Astrocyte of the cerebellum (primary cell): Measurements from ENCODE around the gene CRYL1.

ENCODE experiments used
- DNase-seq: peaks from one replicate; pipeline ENCODE4 v3.0.0-alpha.2; 2011; ENCODE audit warnings: low read depth
- H3K4me3 ChIP-seq: 2 replicates; pipeline ENCODE4 v1.5.1; 2011; ENCODE audit warnings: mild to moderate bottlenecking, low read depth, low read length, moderate library complexity
- in situ Hi-C: cut with HindIII; loops from 2 replicates; pipeline ENCODE4 v1.10.0; 2017; ENCODE audit warnings: low sequenced_read_pairs
- TF ChIP-seq, protein P1 (sequence below): IDR thresholded peaks from 2 replicates; pipeline ENCODE4 v1.5.1; 2012; ENCODE audit warnings: low read length, low read depth, moderate library complexity, mild to moderate bottlenecking; ENCODE audit errors: missing control alignments

CRYL1 gene

DNA sequence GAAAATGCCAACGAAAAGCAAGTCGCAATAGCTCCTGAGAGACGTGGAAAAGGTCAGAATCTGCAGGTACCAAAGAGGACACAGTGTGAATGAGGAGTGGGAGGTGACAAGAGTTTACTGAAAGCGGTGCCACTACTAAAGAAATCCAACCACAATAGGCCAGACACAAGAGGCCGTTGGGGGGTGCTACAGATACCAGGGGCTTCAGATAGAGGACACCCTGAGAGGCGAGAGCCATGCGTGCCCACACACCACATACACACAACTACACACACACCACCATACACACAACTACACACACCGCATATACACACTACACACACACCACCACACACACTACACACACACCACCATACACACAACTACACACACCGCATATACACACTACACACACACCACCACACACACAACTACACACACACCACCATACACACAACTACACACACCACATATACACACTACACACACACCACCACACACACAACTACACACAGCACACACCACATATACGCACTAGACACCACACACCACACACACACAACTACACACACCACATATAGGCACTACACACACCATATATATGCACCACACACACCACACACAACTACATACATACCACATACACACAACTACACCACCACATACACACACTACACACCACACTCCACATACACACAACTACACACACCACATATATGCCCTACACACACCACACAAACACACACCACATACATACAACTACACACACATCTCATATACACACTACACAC lies 28.5 kb downstream of the CRYL1 start:
- in situ Hi-C loops = no loop called here
- no peak overlapping the region for H3K4me3 ChIP-seq
- no peak for DNase-seq
- TF ChIP-seq, protein P1, sequence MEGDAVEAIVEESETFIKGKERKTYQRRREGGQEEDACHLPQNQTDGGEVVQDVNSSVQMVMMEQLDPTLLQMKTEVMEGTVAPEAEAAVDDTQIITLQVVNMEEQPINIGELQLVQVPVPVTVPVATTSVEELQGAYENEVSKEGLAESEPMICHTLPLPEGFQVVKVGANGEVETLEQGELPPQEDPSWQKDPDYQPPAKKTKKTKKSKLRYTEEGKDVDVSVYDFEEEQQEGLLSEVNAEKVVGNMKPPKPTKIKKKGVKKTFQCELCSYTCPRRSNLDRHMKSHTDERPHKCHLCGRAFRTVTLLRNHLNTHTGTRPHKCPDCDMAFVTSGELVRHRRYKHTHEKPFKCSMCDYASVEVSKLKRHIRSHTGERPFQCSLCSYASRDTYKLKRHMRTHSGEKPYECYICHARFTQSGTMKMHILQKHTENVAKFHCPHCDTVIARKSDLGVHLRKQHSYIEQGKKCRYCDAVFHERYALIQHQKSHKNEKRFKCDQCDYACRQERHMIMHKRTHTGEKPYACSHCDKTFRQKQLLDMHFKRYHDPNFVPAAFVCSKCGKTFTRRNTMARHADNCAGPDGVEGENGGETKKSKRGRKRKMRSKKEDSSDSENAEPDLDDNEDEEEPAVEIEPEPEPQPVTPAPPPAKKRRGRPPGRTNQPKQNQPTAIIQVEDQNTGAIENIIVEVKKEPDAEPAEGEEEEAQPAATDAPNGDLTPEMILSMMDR = no peak

DNA sequence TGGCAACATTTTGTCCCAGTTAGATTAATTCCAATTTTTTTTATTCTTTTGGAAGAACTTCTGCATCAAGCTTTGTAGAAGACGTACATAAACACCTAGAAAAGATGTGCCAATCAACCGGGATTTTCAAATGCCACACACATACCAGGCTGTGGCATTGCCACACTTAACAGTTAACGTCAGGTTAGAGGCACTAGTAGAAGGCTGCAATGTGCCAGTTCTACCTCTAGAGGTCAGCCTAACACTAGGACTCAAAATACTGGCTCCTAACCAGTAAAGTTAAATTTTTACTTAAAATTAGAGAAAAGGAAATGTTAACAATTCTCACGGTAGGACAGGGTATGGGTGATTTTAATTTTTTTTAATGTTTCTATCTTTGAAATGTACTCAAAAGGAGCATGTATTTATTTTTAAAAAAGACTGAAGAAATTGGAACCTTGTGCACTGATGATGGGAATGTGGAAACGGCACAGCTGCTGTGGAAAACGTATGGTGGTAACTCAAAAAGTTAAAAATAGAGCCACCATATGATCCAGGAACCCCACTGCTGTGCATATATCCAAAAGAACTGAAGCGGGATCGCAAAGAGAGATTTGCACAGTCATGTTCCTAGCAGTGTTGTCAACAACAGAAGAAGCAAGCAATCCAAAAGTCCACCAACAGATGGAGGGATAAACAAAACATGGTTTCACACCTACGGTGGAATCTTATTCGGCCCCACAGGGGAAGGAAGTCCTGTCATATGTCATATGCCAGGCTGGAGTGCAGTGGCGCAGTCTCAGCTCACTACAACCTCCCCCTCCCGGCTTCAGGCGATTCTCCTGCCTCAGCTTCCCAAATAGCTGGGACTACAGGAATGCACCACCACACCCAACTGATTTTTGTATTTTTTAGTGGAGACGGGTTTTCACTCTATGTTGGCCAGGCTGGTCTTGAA lies 30.3 kb downstream of the CRYL1 start:
- H3K4me3 ChIP-seq = no peak overlapping the region
- TF ChIP-seq, protein P1 = peak; percentile 95
- peak; percentile 42 for DNase-seq
- in situ Hi-C loops = no loop called here

DNA sequence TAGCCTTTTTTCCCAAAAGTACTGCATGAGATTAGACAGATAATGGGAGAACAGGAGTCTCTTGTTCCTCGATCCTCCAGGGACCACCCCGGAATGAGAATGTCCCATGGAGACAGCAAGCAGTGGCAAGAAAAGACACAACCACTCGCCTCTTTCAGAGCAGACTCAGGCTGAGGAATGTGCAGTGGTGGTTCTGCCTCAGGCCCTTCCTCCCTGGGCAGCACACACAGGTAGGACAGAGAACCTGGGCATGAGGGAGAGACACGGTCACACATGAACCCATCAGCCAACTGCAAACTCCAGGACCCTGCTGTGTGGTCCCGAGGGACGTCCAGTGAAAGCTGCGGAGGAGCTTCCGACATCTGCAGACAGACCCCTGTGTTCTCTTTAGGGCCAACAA lies 31.0 kb downstream of the CRYL1 start:
- in situ Hi-C loops = no loop called here
- H3K4me3 ChIP-seq = no peak overlapping the region

DNA sequence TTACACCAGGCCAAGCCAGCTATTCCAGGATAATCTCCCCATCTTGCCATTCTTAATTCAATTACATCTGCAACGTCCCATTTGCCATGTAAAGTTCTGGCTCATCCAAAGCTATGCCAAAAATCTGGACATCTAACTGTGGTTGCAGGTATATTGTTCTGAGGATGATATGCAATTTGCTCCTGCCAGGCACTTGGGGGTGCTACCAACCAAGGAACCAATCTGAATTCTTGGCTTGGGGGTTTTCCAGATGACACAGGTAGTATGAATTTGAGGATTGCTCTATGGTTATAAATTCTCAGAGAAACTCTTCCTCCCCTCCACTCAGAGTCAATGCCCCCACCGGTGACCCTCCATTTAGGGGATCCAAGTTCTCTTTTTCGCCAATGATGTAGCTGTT lies 33.0 kb downstream of the CRYL1 start:
- TF ChIP-seq, protein P1 = peak; percentile 54
- DNase-seq = peak; percentile 11
- in situ Hi-C loops = no loop called here
- no peak overlapping the region for H3K4me3 ChIP-seq

More for the DNA sequence above, 31.0 kb downstream of the CRYL1 start:
- TF ChIP-seq, protein P1 = no peak
- DNase-seq = no peak

DNA sequence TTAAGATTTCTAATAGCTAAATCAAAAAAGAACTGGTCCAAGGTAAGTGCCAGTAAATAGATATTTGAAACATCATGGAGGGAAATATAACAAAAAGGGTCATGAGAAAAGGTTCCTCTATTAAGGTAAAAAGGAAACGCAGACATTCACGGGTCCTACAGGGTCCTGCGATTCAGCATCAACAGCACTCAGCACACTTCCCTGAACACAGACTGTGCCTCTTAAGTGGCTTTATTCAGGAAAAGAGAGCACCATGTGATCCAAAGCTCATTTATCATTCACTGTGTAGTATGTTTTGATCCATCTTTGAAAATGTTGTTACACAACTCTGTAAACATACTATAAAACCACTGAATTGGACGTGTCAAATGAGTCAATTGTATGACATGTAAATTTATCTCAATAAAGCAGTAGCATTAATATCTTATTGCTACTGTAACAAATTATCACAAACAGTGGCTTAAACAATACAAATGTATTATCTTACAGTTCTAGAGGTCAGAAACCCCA lies 33.7 kb downstream of the CRYL1 start:
- no peak for DNase-seq
- no peak overlapping the region for H3K4me3 ChIP-seq
- TF ChIP-seq, protein P1 = no peak
- in situ Hi-C loops = no loop called here

DNA sequence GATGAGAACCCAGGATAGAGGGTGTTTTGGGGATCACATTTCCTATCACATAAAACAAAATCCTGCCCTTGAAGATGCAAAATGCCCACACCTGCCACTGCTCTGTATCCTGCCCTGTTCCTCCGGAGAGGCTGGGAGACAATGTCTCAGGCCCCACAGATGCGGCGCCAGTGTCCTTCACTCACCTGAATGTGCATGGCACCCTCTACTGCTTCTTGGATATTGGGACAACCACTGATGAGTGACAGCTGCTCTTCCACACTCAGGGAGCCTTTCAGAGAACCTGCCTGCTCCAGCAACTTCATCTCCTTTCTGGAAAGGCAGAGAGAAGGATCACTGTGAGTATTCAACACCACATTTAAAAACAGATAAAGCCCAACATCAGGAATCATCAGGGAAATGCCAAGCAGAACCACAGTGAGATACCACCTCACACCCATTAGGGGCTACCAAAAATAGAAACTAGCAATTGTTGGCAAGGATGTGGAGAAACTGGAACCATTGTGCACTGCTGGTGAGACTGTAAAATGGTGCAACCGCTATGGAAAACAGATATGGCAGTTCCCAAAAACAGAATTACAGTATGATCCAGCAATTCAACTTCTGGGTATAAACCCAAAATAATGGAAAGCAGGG lies 36.4 kb downstream of the CRYL1 start:
- TF ChIP-seq, protein P1 = no peak
- in situ Hi-C loops = no loop called here
- DNase-seq = no peak
- H3K4me3 ChIP-seq = no peak overlapping the region
